ENCODE data around the gene DTNB. TPM values are rescaled to one million over a fixed set of nuclear protein-coding genes. Genes with fewer than 3 reads are reported as not detected.

The DTNB gene
- total and polyA plus RNA-seq, 10 of the 15 experiments (the other 5 are each of a cell fraction or from before 2014, with no cell fraction given): 4.5 to 30.6 (median 11.9) TPM

- H3K9ac ChIP-seq (ENCODE audit: control insufficient read depth, insufficient read depth, low read length): no peak overlapping the region
- no peaks in the 10 kb centered on the region; the same call in 2 of the 3 replicates for H3K9me3 ChIP-seq (replicated peaks; ENCODE audit: control insufficient read depth, insufficient read depth, low read length)
- no peak overlapping the region for H2AFZ ChIP-seq (ENCODE audit: control insufficient read depth, low read depth, low read length)
- in situ Hi-C loops (cut with MboI): no loop called here
- ATAC-seq (no peak), FAIRE-seq (no peak), DNase-seq (ENCODE audit: low read depth, low spot score) (no peak)
- no TSS peak for BruUV-seq (replicated peaks)
- no peaks in the 10 kb centered on the region for H3K27me3 ChIP-seq (replicated peaks in 1 of 2; ENCODE audit: control insufficient read depth in 2 of 2, insufficient read depth in 2 of 2, low read length in 1 of 2)
- intact Hi-C loops (cut with micrococcal nuclease; ENCODE audit: unreplicated experiment): no loop called here
- no peaks in the 10 kb centered on the region for H4K20me1 ChIP-seq (ENCODE audit: control insufficient read depth, insufficient read depth)
- ChIA-PET POLR2A (interaction anchor here (0.6 to 0.7 kb wide), 6 partner anchors 22 to 271 kb away, joined by 3 to 5 read pairs (median 4); no protein-coding TSS in a partner anchor), SMC1A (ENCODE audit: uncharacterized antibody, unreplicated experiment) (interaction anchor here (1.1 to 2.8 kb wide), 4 partner anchors 12 to 27 kb away, joined by 4 to 10 read pairs (median 6); no protein-coding TSS in a partner anchor), RAD21 (ENCODE audit: unreplicated experiment) (interaction anchor here (0.6 to 1.6 kb wide), 4 partner anchors 27 to 70 kb away, joined by 3 read pairs; no protein-coding TSS in a partner anchor), CTCF (interaction anchor here (0.7 to 1.6 kb wide), 5 partner anchors 20 to 207 kb away, joined by 3 to 4 read pairs (median 3); no protein-coding TSS in a partner anchor)
- no peak overlapping the region for H3K27ac ChIP-seq (ENCODE audit: control insufficient read depth, insufficient read depth)
- no peak overlapping the region for H3K4me3 ChIP-seq
- no peak overlapping the region for H3K4me2 ChIP-seq (ENCODE audit: control insufficient read depth, insufficient read depth)
- H3K79me2 ChIP-seq (ENCODE audit: control insufficient read depth, insufficient read depth, low read length): no peaks in the 10 kb centered on the region
- H3K36me3 ChIP-seq (ENCODE audit: control insufficient read depth in 2 of 2, insufficient read depth in 2 of 2, low read length in 1 of 2): no peaks in the 10 kb centered on the region; a peak in 1 of 4 replicates
- peaks cover 9% of the 10 kb centered on the region for H3K4me1 ChIP-seq (ENCODE audit: control insufficient read depth, insufficient read depth, low read length)
- 98% methylated on average over 7 of the region's 7 CpGs for WGBS (ENCODE audit: insufficient coverage, insufficient replicate concordance, low lambda C conversion rate, missing lambda C conversion rate)
- TF ChIP-seq ZNF384 (IDR thresholded peaks at IDR 0.05; ENCODE audit: borderline replicate concordance, low read depth, low read length) (no peak), RB1 (IDR thresholded peaks at IDR 0.05; ENCODE audit: borderline replicate concordance) (no peak), CBFB (IDR thresholded peaks at IDR 0.05; ENCODE audit: low read depth) (no peak), IKZF1 (conservative IDR thresholded peaks at IDR 0.05) (no peak), LARP7 (IDR thresholded peaks at IDR 0.05) (no peak), ZNF274 (IDR thresholded peaks at IDR 0.05; ENCODE audit: insufficient read depth, insufficient read length) (no peak), HDAC6 (IDR thresholded peaks at IDR 0.05; ENCODE audit: unreplicated experiment) (no peak), JUND (IDR thresholded peaks at IDR 0.05; ENCODE audit: low read depth, low read length) (no peak), RELB (IDR thresholded peaks at IDR 0.05; ENCODE audit: low read depth) (no peak)
These were observed 192.8 kb downstream of the DTNB start for GRCh38 chr2:25480561-25480960.

Measured in GM12878 (cell line).